ENCODE measurements around the gene ATP6V0A4.

The ATP6V0A4 gene

DNA sequence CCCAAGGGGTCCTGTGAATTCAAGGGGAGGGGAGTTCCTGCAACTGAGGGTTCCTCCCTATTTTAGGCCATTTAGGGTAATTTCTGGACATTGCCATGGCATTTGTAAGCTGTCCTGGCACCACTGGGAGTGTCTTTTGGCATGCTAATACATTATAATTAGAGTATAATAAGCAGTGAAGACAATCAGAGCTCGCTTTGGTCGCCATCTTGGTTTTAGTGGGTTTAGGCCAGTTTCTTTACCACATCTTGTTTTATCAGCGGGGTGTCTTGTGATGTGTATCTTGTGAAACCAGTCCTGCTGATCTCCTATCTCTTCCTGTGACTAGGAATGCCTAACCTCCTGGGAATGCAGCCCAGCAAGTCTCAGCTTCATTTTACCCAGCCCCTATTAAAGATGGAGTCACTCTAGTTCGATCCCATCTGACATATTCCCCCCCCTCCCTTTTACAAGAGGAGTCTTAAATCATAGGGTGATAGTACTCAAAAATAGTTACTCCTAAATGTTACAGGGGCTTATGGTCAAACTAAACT is 140.1 kb downstream of the ATP6V0A4 start:
- FAIRE-seq (no peak), DNase-seq (ENCODE audit: insufficient read length, low spot score) (no peak)
- TF ChIP-seq, protein P1, sequence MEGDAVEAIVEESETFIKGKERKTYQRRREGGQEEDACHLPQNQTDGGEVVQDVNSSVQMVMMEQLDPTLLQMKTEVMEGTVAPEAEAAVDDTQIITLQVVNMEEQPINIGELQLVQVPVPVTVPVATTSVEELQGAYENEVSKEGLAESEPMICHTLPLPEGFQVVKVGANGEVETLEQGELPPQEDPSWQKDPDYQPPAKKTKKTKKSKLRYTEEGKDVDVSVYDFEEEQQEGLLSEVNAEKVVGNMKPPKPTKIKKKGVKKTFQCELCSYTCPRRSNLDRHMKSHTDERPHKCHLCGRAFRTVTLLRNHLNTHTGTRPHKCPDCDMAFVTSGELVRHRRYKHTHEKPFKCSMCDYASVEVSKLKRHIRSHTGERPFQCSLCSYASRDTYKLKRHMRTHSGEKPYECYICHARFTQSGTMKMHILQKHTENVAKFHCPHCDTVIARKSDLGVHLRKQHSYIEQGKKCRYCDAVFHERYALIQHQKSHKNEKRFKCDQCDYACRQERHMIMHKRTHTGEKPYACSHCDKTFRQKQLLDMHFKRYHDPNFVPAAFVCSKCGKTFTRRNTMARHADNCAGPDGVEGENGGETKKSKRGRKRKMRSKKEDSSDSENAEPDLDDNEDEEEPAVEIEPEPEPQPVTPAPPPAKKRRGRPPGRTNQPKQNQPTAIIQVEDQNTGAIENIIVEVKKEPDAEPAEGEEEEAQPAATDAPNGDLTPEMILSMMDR (IDR thresholded peaks at IDR 0.05; ENCODE audit: insufficient read depth, missing control alignments): no peak

DNA sequence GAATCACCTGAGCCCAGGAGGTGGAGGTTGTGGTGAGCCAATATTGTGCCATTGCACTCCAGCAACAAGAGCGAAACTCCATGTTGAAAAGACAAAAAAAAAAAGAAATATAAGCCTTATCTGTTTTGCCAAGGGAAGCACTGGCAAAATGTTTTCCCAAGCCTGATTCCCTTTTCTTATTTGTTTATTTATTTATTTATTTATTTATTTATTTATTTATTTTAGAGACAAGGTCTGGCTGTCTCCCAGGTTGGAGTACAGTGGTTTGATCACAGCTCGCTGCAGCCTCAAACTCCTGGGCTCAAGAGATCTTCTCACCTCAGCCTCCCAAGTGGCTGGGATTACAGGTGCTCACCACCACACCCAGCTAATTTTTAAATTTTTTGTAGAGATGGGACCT is 141.0 kb downstream of the ATP6V0A4 start:
- no peak for FAIRE-seq

More for the DNA sequence above, 141.0 kb downstream of the ATP6V0A4 start:
- TF ChIP-seq, protein P1 (IDR thresholded peaks at IDR 0.05; ENCODE audit: insufficient read depth, missing control alignments): no peak
- no peak for DNase-seq (ENCODE audit: insufficient read length, low spot score)

Measured in D721Med (cell line).